ENCODE results near the gene ZNF669.

Gene ZNF669

DNA sequence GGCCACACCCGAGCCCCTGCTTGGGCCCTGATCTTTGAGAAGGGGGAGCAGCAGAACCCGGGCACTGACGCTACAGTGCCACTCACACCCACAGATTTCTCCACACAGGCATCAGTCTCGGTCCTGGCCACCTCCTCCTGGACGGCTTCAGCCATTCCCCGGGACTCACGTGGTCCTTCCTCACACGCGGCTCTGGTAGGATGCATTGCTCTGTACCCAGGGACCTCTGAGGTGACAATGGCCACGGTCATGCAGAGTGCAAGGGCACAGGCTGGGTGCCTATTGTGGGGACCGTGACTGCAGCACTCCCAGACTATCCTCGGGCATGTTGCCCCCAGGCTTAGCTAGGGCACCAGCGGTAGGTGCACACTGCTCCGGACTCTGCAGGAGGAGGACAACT is 13.7 kb downstream of the ZNF669 start:
- TF ChIP-seq POLR2AphosphoS5 (IDR thresholded peaks at IDR 0.05; ENCODE audit: low read depth) (no peak), SPI1 (IDR thresholded peaks at IDR 0.05; ENCODE audit: borderline replicate concordance, low read depth) (no peak), CTCF (IDR thresholded peaks at IDR 0.05; ENCODE audit: insufficient read depth, low read length) (no peak), GABPA (IDR thresholded peaks at IDR 0.05; ENCODE audit: low read depth) (no peak), REST (IDR thresholded peaks at IDR 0.05; ENCODE audit: insufficient replicate concordance, low read depth) (no peak)
- H3K27ac ChIP-seq (replicated peaks), result no peak overlapping the region
- no peak overlapping the region for H3K4me3 ChIP-seq (replicated peaks; ENCODE audit: insufficient read depth, low read length)
- no peaks in the 10 kb centered on the region for H3K27me3 ChIP-seq (ENCODE audit: insufficient read depth, poor library complexity, severe bottlenecking)
- DNase-seq (ENCODE audit: low read depth in 1 of 2, low spot score in 1 of 2), result no peak

DNA sequence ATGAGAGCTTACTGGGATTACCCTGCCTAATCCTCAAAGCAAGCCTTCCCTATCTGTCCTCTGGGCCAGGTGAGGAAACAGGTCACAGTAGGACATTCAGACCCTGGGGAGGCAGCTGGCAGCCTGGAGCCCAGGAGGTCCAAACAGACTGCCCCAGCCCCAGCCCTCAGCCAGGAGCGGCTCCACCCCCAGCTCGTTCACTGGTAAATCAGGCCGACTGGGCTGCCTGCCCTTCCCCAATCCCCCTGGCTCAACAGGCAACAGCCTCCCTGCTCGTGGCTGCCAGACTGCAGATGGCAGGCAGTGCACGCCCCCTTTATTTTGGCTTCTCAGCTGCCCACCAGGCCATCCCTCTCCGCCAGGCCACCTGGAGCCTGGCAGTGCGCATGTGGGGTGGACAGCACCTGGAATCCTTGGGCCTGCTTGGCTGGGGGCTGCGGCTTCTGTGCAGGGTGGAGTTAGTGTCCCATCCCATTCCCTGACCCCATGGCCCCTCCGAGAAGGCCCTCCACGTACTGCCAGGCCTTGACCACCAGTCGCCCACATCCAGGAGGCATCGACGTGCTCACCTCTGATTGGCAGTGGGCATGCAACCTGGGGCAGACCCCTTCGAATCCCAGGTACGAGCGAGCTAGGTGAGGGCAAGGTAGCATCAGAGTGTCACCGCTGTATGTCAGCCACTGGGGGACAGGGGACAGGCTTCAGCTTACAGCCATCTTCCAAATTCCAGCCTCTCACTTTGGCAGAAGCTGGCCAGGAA is 14.4 kb downstream of the ZNF669 start:
- Histone ChIP-seq H3K4me3 (replicated peaks; ENCODE audit: insufficient read depth, low read length) (no peak overlapping the region), H3K27ac (replicated peaks) (no peak overlapping the region), H3K27me3 (ENCODE audit: insufficient read depth, poor library complexity, severe bottlenecking) (no peaks in the 10 kb centered on the region)
- TF ChIP-seq POLR2AphosphoS5 (IDR thresholded peaks at IDR 0.05; ENCODE audit: low read depth) (no peak), GABPA (IDR thresholded peaks at IDR 0.05; ENCODE audit: low read depth) (no peak), CTCF (IDR thresholded peaks at IDR 0.05; ENCODE audit: insufficient read depth, low read length) (no peak), SPI1 (IDR thresholded peaks at IDR 0.05; ENCODE audit: borderline replicate concordance, low read depth) (no peak), REST (IDR thresholded peaks at IDR 0.05; ENCODE audit: insufficient replicate concordance, low read depth) (no peak)
- no peak for DNase-seq (ENCODE audit: low read depth in 1 of 2, low spot score in 1 of 2)

DNA sequence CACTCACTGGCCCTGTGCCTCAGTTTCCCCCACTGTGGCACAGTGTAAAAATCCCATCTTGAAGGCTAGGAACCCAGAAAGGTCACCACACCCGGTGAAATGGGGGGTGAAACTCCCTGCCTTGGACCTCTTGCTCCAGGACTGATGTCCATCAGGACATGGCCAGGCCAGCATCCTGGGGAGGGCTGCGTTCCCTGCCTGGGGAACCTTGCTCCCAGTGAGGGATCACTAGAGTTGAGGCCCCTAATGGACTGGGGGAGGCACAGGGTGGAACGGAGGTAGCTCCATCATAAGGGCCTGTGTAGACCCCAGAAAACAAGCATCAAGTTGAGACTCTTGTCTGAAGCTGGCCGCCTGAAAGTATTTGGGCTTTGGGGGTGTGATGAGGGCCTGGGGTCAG is 15.2 kb downstream of the ZNF669 start:
- TF ChIP-seq GABPA (IDR thresholded peaks at IDR 0.05; ENCODE audit: low read depth) (no peak), CTCF (IDR thresholded peaks at IDR 0.05; ENCODE audit: insufficient read depth, low read length) (no peak)
- no peak for DNase-seq (ENCODE audit: low read depth in 1 of 2, low spot score in 1 of 2)
- H3K27me3 ChIP-seq (ENCODE audit: insufficient read depth, poor library complexity, severe bottlenecking), result no peaks in the 10 kb centered on the region

DNA sequence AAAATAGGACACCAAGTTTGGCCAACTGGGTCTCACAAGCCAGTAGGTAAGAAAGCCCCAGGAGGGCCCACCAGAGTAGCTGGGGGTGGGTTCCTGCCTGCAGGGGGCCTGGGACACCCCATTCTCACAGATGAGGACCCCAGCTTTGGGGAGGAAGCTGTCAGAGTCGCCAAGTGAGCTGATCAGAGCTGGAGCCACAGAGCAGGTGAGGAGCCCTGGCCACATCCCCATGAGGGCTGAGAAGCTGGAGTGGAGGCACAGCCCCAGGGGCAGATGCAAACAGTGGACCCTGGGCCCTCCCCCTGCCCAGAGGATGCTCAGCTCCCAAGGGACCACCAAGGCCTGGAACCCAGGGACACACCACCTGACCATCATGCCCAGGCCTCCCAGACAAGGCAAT is 16.9 kb downstream of the ZNF669 start:
- H3K27me3 ChIP-seq (ENCODE audit: insufficient read depth, poor library complexity, severe bottlenecking), result no peaks in the 10 kb centered on the region
- TF ChIP-seq GABPA (IDR thresholded peaks at IDR 0.05; ENCODE audit: low read depth), result no peak
- no peak for TF ChIP-seq REST (IDR thresholded peaks at IDR 0.05; ENCODE audit: insufficient replicate concordance, low read depth)
- no peak for TF ChIP-seq POLR2AphosphoS5 (IDR thresholded peaks at IDR 0.05; ENCODE audit: low read depth)
- no peak for TF ChIP-seq CTCF (IDR thresholded peaks at IDR 0.05; ENCODE audit: insufficient read depth, low read length)
- TF ChIP-seq SPI1 (IDR thresholded peaks at IDR 0.05; ENCODE audit: borderline replicate concordance, low read depth), result no peak
- no peak overlapping the region for H3K4me3 ChIP-seq (replicated peaks; ENCODE audit: insufficient read depth, low read length)
- H3K27ac ChIP-seq (replicated peaks), result no peak overlapping the region
- DNase-seq (ENCODE audit: low read depth in 1 of 2, low spot score in 1 of 2), result no peak

More for the DNA sequence above, 15.2 kb downstream of the ZNF669 start:
- Histone ChIP-seq H3K4me3 (replicated peaks; ENCODE audit: insufficient read depth, low read length) (no peak overlapping the region), H3K27ac (replicated peaks) (no peak overlapping the region)

All from HL-60 (cell line).